ENCODE measurements around the gene BHMT. TPM values are rescaled to one million over a fixed set of nuclear protein-coding genes. Genes with fewer than 3 reads are reported as not detected.
A peak's percentile ranks its signal among the peaks of the same experiment; 100 is the strongest.

The BHMT gene
- total RNA-seq, 1 experiment from 2014 or later, result not detected

- no peak overlapping the region for H2AFZ ChIP-seq (ENCODE audit: low read length)
- H3K4me2 ChIP-seq (ENCODE audit: low read length), result no peak overlapping the region
- H3K9me3 ChIP-seq (ENCODE audit: low read length), result no peaks in the 10 kb centered on the region
- intact Hi-C loops (cut with micrococcal nuclease), result no loop called here
- no peak overlapping the region for H3K27ac ChIP-seq (ENCODE audit: low read length)
- no peaks in the 10 kb centered on the region for H3K9me2 ChIP-seq (replicated peaks; ENCODE audit: low read length)
- ATAC-seq, result no peak
- DNase-seq, result peak; percentile 19
- no peaks in the 10 kb centered on the region for H3K36me3 ChIP-seq (ENCODE audit: low read depth, low read length)
- no peaks in the 10 kb centered on the region for H3K79me2 ChIP-seq (ENCODE audit: low read length)
- ChIA-PET POLR2A (ENCODE audit: unreplicated experiment) (no interaction called here), CTCF (no interaction called here)
- no peaks in the 10 kb centered on the region for H4K20me1 ChIP-seq (ENCODE audit: low read length)
- H3F3A ChIP-seq (ENCODE audit: low read length, unreplicated experiment), result no peaks in the 10 kb centered on the region
- no peak for TF ChIP-seq EZH2phosphoT487 (IDR thresholded peaks at IDR 0.05; ENCODE audit: borderline replicate concordance, low read length)
- no peak for TF ChIP-seq EZH2 (IDR thresholded peaks at IDR 0.05; ENCODE audit: low read length, unreplicated experiment)
- TF ChIP-seq CTCF (conservative IDR thresholded peaks at IDR 0.05; ENCODE audit: low read depth, low read length), result no peak
- no peaks in the 10 kb centered on the region for H3K27me3 ChIP-seq (ENCODE audit: low read length)
- BruUV-seq (replicated peaks), result no TSS peak
- H3K4me3 ChIP-seq (ENCODE audit: low read length), result no peak overlapping the region
- H3K4me1 ChIP-seq (ENCODE audit: insufficient read depth, low read length), result no peaks in the 10 kb centered on the region
- H3K9ac ChIP-seq (ENCODE audit: low read length), result no peak overlapping the region
These were observed 8.6 kb downstream of the BHMT start for GRCh38 chr5:79120221-79120620.

- H3F3A ChIP-seq (ENCODE audit: low read length, unreplicated experiment), result no peaks in the 10 kb centered on the region
- H3K4me3 ChIP-seq (ENCODE audit: low read length), result no peak overlapping the region
- TF ChIP-seq CTCF (conservative IDR thresholded peaks at IDR 0.05; ENCODE audit: low read depth, low read length), result no peak
- no peak for TF ChIP-seq EZH2 (IDR thresholded peaks at IDR 0.05; ENCODE audit: low read length, unreplicated experiment)
- TF ChIP-seq EZH2phosphoT487 (IDR thresholded peaks at IDR 0.05; ENCODE audit: borderline replicate concordance, low read length), result no peak
- BruUV-seq (replicated peaks), result no TSS peak
- no peak for DNase-seq
- H3K36me3 ChIP-seq (ENCODE audit: low read depth, low read length), result no peaks in the 10 kb centered on the region
- H3K27me3 ChIP-seq (ENCODE audit: low read length), result no peaks in the 10 kb centered on the region
- CTCF ChIA-PET, result no interaction called here
- no peak overlapping the region for H3K27ac ChIP-seq (ENCODE audit: low read length)
- no peaks in the 10 kb centered on the region for H3K79me2 ChIP-seq (ENCODE audit: low read length)
- no peaks in the 10 kb centered on the region for H3K9me3 ChIP-seq (ENCODE audit: low read length)
- H3K4me2 ChIP-seq (ENCODE audit: low read length), result no peak overlapping the region
- no peak for ATAC-seq
- H2AFZ ChIP-seq (ENCODE audit: low read length), result no peak overlapping the region
- POLR2A ChIA-PET (ENCODE audit: unreplicated experiment), result no interaction called here
- no peaks in the 10 kb centered on the region for H4K20me1 ChIP-seq (ENCODE audit: low read length)
- H3K9me2 ChIP-seq (replicated peaks; ENCODE audit: low read length), result no peaks in the 10 kb centered on the region
- H3K9ac ChIP-seq (ENCODE audit: low read length), result no peak overlapping the region
- H3K4me1 ChIP-seq (ENCODE audit: insufficient read depth, low read length), result no peaks in the 10 kb centered on the region
- intact Hi-C loops (cut with micrococcal nuclease), result no loop called here
These were observed 11.4 kb downstream of the BHMT start for GRCh38 chr5:79122973-79123372.

GRCh38 chr5:79124607-79125006, 13.0 kb downstream of the BHMT start:
- ATAC-seq, result no peak
- H3K4me1 ChIP-seq (ENCODE audit: insufficient read depth, low read length), result no peaks in the 10 kb centered on the region
- H3K27me3 ChIP-seq (ENCODE audit: low read length), result no peaks in the 10 kb centered on the region
- no peak overlapping the region for H3K4me2 ChIP-seq (ENCODE audit: low read length)
- H3K9me3 ChIP-seq (ENCODE audit: low read length), result no peaks in the 10 kb centered on the region
- no peak for DNase-seq
- CTCF ChIA-PET, result no interaction called here
- H4K20me1 ChIP-seq (ENCODE audit: low read length), result no peaks in the 10 kb centered on the region
- POLR2A ChIA-PET (ENCODE audit: unreplicated experiment), result no interaction called here
- no peak overlapping the region for H2AFZ ChIP-seq (ENCODE audit: low read length)
- no peak overlapping the region for H3K4me3 ChIP-seq (ENCODE audit: low read length)
- intact Hi-C loops (cut with micrococcal nuclease), result no loop called here
- no peaks in the 10 kb centered on the region for H3F3A ChIP-seq (ENCODE audit: low read length, unreplicated experiment)
- H3K27ac ChIP-seq (ENCODE audit: low read length), result no peak overlapping the region
- H3K36me3 ChIP-seq (ENCODE audit: low read depth, low read length), result no peaks in the 10 kb centered on the region
- BruUV-seq (replicated peaks), result no TSS peak
- H3K9me2 ChIP-seq (replicated peaks; ENCODE audit: low read length), result no peaks in the 10 kb centered on the region
- no peak overlapping the region for H3K9ac ChIP-seq (ENCODE audit: low read length)
- H3K79me2 ChIP-seq (ENCODE audit: low read length), result no peaks in the 10 kb centered on the region
- no peak for TF ChIP-seq EZH2phosphoT487 (IDR thresholded peaks at IDR 0.05; ENCODE audit: borderline replicate concordance, low read length)
- TF ChIP-seq EZH2 (IDR thresholded peaks at IDR 0.05; ENCODE audit: low read length, unreplicated experiment), result no peak
- TF ChIP-seq CTCF (conservative IDR thresholded peaks at IDR 0.05; ENCODE audit: low read depth, low read length), result no peak
